Glutamatergic neuron (in vitro differentiated cells): ENCODE measurements around the gene TRMT61A. TPM values are rescaled to one million over a fixed set of nuclear protein-coding genes. Genes with fewer than 3 reads are reported as not detected.

ENCODE experiments used
- DNase-seq: peaks from one replicate; pipeline ENCODE4 v3.0.0; 2022
- H3K27ac Mint-ChIP-seq: one replicate; pipeline ENCODE4 v1.8.0; 2020; ENCODE audit warnings: mild to moderate bottlenecking, mixed read lengths, inconsistent platforms; ENCODE audit not compliant: unreplicated experiment
- H3K27me3 Mint-ChIP-seq: one replicate; pipeline ENCODE4 v1.8.0; 2020; ENCODE audit warnings: mild to moderate bottlenecking, moderate library complexity, mixed read lengths, inconsistent platforms; ENCODE audit not compliant: unreplicated experiment
- H3K36me3 Mint-ChIP-seq: one replicate; pipeline ENCODE4 v1.8.0; 2020; ENCODE audit warnings: mild to moderate bottlenecking, mixed read lengths, inconsistent platforms; ENCODE audit not compliant: unreplicated experiment
- H3K4me1 Mint-ChIP-seq: one replicate; pipeline ENCODE4 v1.8.0; 2020; ENCODE audit warnings: mild to moderate bottlenecking, low read depth, mixed read lengths, inconsistent platforms; ENCODE audit not compliant: unreplicated experiment
- H3K4me3 Mint-ChIP-seq: one replicate; pipeline ENCODE4 v1.8.0; 2020; ENCODE audit warnings: mild to moderate bottlenecking, mixed read lengths, inconsistent platforms; ENCODE audit not compliant: unreplicated experiment
- H3K9me3 Mint-ChIP-seq: one replicate; pipeline ENCODE4 v1.8.0; 2020; ENCODE audit warnings: mild to moderate bottlenecking, moderate library complexity, mixed read lengths, inconsistent platforms; ENCODE audit not compliant: unreplicated experiment
- total RNA-seq: library from RNA; stranded (reverse); fragmentation: NEBNext Ultra II Directional; extraction: Animal tissue kit (Norgen Biotek cat#: 25700); gene quantifications from one replicate; pipeline ENCODE4 v1.2.1, GENCODE V29; 2021; ENCODE audit not compliant: unreplicated experiment
- TF ChIP-seq, protein P1 (sequence below): fragments of 200-600 bp; sonication (generic); IDR thresholded peaks from one replicate; pipeline ENCODE4 v1.5.0; 2021; ENCODE audit not compliant: partially characterized antibody, unreplicated experiment

TRMT61A gene
- total RNA-seq, 1 donor from 2014 or later: 7.8 TPM

DNA sequence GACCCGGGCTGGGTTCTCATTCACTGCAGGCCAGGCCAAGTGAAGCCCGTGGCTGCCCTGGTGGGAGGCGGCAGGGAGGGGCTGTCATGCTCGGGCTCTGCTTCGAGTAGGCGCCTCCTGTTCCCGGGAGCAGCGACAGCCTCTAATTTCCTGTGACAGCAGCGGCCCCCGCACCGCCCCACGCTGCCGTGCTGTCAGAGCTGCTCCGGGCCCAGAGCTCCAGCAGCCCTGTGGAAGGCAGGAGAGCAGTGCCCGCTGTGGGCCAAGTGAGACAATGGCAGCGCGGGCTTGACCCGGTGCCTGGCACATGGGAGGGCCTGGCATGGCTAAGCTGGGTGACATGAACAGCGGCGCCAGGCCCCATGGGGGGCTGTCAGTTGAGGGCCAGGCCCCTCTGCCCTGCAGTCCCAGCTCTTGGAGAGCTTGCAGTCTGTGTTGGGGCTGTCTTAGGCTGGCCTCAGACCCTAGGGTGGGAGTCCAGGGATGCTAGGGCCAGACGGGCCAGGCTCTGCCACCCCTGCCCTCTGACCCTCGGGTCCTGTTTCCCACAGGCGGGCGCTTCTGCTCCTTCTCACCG lies 5.1 kb downstream of the TRMT61A start:
- peaks cover 1% of the 10 kb centered on the region for H3K9me3 Mint-ChIP-seq
- no peaks in the 10 kb centered on the region for H3K36me3 Mint-ChIP-seq
- H3K4me1 Mint-ChIP-seq: peaks cover 4% of the 10 kb centered on the region
- TF ChIP-seq, protein P1, sequence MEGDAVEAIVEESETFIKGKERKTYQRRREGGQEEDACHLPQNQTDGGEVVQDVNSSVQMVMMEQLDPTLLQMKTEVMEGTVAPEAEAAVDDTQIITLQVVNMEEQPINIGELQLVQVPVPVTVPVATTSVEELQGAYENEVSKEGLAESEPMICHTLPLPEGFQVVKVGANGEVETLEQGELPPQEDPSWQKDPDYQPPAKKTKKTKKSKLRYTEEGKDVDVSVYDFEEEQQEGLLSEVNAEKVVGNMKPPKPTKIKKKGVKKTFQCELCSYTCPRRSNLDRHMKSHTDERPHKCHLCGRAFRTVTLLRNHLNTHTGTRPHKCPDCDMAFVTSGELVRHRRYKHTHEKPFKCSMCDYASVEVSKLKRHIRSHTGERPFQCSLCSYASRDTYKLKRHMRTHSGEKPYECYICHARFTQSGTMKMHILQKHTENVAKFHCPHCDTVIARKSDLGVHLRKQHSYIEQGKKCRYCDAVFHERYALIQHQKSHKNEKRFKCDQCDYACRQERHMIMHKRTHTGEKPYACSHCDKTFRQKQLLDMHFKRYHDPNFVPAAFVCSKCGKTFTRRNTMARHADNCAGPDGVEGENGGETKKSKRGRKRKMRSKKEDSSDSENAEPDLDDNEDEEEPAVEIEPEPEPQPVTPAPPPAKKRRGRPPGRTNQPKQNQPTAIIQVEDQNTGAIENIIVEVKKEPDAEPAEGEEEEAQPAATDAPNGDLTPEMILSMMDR: no peak
- peaks cover 7% of the 10 kb centered on the region for H3K27me3 Mint-ChIP-seq
- H3K4me3 Mint-ChIP-seq: no peak overlapping the region
- no peak for DNase-seq
- no peak overlapping the region for H3K27ac Mint-ChIP-seq

DNA sequence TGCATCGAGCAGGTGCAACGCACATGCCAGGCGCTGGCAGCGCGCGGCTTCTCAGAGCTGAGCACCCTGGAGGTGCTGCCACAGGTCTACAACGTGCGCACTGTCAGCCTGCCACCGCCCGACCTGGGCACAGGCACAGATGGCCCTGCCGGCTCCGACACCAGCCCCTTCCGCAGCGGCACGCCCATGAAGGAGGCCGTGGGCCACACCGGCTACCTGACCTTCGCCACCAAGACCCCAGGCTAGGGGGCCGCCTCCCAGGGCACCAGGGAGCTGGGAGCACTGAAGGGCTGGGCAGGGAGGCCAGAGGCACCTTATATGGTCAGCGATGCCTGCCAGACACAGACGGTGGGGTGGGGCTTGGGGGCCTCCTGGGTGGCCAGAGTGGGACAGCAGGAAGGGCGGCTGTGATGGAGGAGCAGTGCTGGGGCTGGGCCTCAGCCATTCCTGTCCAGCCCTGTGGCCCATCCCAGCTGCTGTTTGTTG lies 5.6 kb downstream of the TRMT61A start:
- peak; percentile 57 for DNase-seq
- H3K4me1 Mint-ChIP-seq: peaks cover 4% of the 10 kb centered on the region
- H3K27me3 Mint-ChIP-seq: peaks cover 5% of the 10 kb centered on the region
- H3K9me3 Mint-ChIP-seq: peaks cover 1% of the 10 kb centered on the region
- TF ChIP-seq, protein P1: no peak
- H3K27ac Mint-ChIP-seq: no peak overlapping the region
- no peak overlapping the region for H3K4me3 Mint-ChIP-seq
- no peaks in the 10 kb centered on the region for H3K36me3 Mint-ChIP-seq

DNA sequence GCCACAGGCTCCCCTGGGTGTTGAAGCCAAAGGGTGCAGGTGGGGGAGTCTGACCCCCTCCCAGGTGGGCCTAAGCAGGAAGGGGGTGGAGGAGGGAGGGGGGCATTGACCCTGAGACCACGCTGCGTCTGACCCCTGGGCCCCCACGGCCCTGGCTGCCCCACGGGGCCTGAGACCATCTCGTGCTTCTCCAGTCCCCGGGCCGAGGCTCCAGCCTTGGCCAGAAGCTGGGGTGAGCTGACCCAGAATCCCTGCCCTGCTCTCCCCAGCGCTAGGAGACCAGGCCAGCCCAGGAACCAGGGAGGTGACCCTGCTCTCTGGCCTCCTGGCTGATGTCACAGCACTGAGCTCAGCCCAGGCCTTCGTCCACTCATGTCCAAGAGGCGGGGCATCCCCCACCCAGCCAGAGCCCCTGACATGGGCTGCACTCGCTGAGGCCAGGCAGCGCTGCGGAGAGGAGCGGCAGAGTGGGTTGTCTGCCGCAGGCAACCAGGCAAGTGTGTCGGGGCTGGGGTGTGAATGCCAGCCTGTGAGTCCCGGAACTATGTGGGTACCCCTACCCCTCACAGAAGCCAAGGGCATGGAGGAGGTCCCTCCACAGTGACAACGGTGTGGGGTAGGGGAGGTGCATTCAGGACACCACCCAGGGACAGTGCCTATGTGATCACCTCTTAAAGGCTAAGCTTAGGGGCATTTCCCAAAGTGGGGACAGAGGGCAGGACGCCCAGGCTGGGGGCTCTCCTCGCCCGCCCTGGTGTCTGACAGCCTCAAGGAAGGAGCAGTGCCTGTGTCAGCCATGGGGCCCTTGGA lies 6.3 kb downstream of the TRMT61A start:
- Mint-ChIP-seq H3K9me3 (peaks cover 1% of the 10 kb centered on the region), H3K4me1 (peaks cover 4% of the 10 kb centered on the region), H3K36me3 (no peaks in the 10 kb centered on the region), H3K27ac (no peak overlapping the region), H3K4me3 (no peak overlapping the region), H3K27me3 (peaks cover 6% of the 10 kb centered on the region)
- no peak for DNase-seq
- TF ChIP-seq, protein P1: no peak

DNA sequence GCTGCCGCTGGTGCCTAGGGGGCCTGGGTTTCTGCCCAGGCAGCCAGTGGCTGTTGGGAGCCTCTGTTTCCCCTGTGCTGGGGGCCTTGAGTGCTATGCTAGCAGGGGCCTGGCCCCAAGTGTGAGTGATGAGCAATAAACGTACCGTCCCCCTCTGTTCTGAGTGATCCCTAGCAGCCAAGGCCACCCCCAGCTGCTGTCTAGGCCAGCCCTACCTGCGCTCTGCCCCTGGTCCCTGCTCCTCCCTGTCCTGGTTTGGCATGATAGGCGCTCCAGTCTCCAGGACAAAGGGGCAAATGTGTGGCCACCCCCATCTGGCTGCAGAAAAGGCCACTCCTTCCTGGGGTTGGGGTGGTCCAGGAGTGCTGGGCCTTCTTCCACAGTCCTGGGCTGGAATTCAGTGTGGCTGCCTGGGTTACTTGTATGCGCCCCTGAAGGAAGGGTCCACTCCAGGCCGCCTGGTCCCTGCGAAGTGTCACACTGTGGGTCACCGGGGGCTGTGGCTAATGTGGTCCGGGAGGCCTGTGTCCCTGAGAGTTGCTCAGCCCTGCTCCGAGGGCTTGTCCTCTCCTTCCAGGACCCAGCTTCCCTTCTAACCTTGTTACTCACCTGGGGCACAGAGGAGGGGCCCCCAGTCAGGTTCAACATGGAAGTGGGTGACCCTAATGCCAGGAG lies 7.0 kb downstream of the TRMT61A start:
- Mint-ChIP-seq H3K4me3 (no peak overlapping the region), H3K4me1 (peaks cover 8% of the 10 kb centered on the region), H3K9me3 (peaks cover 1% of the 10 kb centered on the region), H3K27me3 (peaks cover 9% of the 10 kb centered on the region), H3K36me3 (no peaks in the 10 kb centered on the region), H3K27ac (peak overlapping the region; percentile 38)
- no peak for DNase-seq
- TF ChIP-seq, protein P1: no peak
